Stimulated activated CD4-positive, alpha-beta T cell treated with anti-CD3 and anti-CD28 coated beads, Interleukin-12 subunit alpha, Interleukin-12 subunit beta, amount 100 ng/mL, for 4 hours (primary cell): Measurements from ENCODE around the gene ZNF394.

Experiments used
- DNase-seq: peaks from one replicate; pipeline ENCODE4 v3.0.0-alpha.2; 2020

The ZNF394 gene

GRCh38 chr7:99447943-99448342, 52.1 kb downstream of the ZNF394 start:
- no peak for DNase-seq

DNA sequence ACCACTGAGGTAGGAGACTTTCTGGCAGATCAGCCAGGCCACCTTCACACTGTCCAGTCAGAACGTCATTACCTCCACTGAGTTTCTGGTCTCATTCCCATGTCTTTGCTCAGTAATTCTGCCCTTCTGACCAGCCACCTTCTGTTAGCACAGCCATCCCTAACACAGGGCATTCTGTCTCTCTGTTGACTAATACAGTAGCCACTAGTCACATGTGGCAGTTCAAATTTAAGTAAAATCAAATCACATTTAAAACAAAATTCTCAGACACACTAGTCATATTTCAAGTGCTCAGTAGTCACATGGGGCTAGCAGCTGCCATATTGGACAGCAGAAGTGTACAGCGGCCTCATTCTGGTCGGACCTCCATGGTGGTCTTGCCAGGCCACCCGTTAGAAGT, 54.0 kb downstream of the ZNF394 start:
- no peak for DNase-seq
